RWPE2 (cell line): Measurements from ENCODE around the gene KIF6.

Source experiments
- ATAC-seq: fragments of 200-7000 bp; cut with Tn5 transposase; 3 replicates; pipeline ENCODE4 v1.9.1; 2021; ENCODE audit warnings: low read depth
- DNase-seq: peaks from one replicate; pipeline ENCODE4 v3.0.0-alpha.2; 2020; ENCODE audit warnings: low spot score
- H3K27ac ChIP-seq: fragments of 450-650 bp; 2 replicates; pipeline ENCODE4 v1.5.1; 2017; ENCODE audit warnings: mild to moderate bottlenecking; ENCODE audit not compliant: poor library complexity, severe bottlenecking
- H3K27me3 ChIP-seq: fragments of 250-450 bp; sonication (Bioruptor Pico); 2 replicates; pipeline ENCODE4 v1.5.1; 2021; ENCODE audit warnings: mild to moderate bottlenecking, moderate library complexity; ENCODE audit not compliant: insufficient read depth, poor library complexity, severe bottlenecking
- H3K36me3 ChIP-seq: fragments of 250-450 bp; sonication (Bioruptor Pico); 2 replicates; pipeline ENCODE4 v1.5.1; 2020; ENCODE audit warnings: low read depth, mild to moderate bottlenecking, moderate library complexity
- H3K4me1 ChIP-seq: fragments of 250-450 bp; sonication (Bioruptor Pico); 2 replicates; pipeline ENCODE4 v1.5.1; 2021; ENCODE audit warnings: mild to moderate bottlenecking, moderate library complexity; ENCODE audit not compliant: insufficient read depth, poor library complexity, severe bottlenecking
- H3K4me3 ChIP-seq: fragments of 250-450 bp; sonication (Bioruptor Pico); 2 replicates; pipeline ENCODE4 v1.5.1; 2021; ENCODE audit warnings: mild to moderate bottlenecking, moderate library complexity; ENCODE audit not compliant: severe bottlenecking
- H3K9me3 ChIP-seq: fragments of 250-450 bp; sonication (Bioruptor Pico); 2 replicates; pipeline ENCODE4 v1.5.1; 2021; ENCODE audit warnings: mild to moderate bottlenecking, moderate library complexity; ENCODE audit not compliant: severe bottlenecking
- CTCF ChIP-seq: fragments of 450-650 bp; IDR thresholded peaks from one replicate; pipeline ENCODE4 v1.5.1; 2017; ENCODE audit warnings: mild to moderate bottlenecking, moderate library complexity; ENCODE audit not compliant: poor library complexity, severe bottlenecking

Gene KIF6

GRCh38 chr6:39313526-39314272, 411.5 kb downstream of the KIF6 start:
- Histone ChIP-seq H3K27ac (no peak overlapping the region), H3K9me3 (no peaks in the 10 kb centered on the region), H3K4me1 (no peaks in the 10 kb centered on the region), H3K4me3 (no peak overlapping the region), H3K27me3 (peaks cover 34% of the 10 kb centered on the region), H3K36me3 (no peaks in the 10 kb centered on the region)
- no peak for DNase-seq
- no peak for TF ChIP-seq CTCF
- no peak for ATAC-seq

GRCh38 chr6:39312912-39313525, 412.2 kb downstream of the KIF6 start:
- no peak for ATAC-seq
- H3K4me3 ChIP-seq: no peak overlapping the region

DNA sequence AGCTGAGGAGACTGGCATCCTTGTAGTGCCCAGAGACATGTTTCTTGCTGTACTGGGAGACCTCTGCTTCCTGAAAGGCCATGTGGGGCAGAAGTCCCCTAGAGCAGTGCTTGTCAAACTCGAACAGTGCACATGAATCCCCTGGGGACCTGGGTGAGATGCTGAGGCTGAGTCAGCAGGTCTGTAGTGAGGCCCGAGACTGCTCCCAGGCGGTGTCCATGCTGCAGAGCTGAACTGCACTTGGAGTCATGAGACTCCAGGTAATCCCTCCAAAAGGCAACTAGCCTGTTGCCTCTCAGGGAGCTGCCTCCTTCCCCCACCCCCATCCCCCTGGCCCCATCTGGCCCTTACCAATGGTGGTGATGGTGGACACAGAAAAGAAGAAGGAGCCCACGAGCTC, 414.7 kb downstream of the KIF6 start:
- no peaks in the 10 kb centered on the region for H3K4me1 ChIP-seq
- peaks cover 34% of the 10 kb centered on the region for H3K27me3 ChIP-seq
- H3K27ac ChIP-seq: no peak overlapping the region
- no peak overlapping the region for H3K4me3 ChIP-seq
- ATAC-seq (no peak), DNase-seq (no peak)
- no peaks in the 10 kb centered on the region for H3K9me3 ChIP-seq
- no peaks in the 10 kb centered on the region for H3K36me3 ChIP-seq
- no peak for TF ChIP-seq CTCF

More at GRCh38 chr6:39312912-39313525, 412.2 kb downstream of the KIF6 start:
- DNase-seq: no peak
- H3K4me1 ChIP-seq: no peaks in the 10 kb centered on the region
- no peaks in the 10 kb centered on the region for H3K36me3 ChIP-seq
- no peak for TF ChIP-seq CTCF
- no peak overlapping the region for H3K27ac ChIP-seq
- peaks cover 34% of the 10 kb centered on the region for H3K27me3 ChIP-seq
- no peaks in the 10 kb centered on the region for H3K9me3 ChIP-seq

DNA sequence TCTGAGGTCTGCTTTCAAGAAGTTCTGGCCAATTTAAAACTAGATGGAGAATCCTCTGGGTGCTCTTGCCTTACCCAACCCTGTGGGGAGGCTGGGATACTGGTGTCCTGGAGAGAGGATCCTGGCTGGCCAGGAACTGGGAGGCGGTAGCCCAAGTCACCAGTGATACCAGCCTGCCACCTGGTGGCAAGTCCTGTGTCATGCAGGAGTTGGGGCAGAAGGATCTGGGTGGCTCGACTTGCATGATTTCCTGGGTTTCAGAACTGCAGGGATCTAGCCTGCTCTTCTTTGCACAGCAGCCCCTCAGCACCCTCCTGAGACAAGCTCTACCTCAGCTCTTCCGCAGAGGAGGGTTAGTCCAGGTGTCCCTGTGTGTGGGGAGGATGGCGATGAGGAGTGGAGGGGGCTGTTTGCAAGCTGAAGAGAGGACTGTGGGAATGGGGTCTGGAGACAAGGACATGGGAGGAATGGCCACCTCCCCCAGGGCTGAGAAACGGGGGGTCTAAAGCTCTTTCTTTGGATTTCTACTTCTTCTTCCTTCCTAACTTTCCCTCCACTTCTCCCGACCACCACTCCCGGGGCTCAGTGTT, 415.2 kb downstream of the KIF6 start:
- peak; percentile 85 for TF ChIP-seq CTCF
- ATAC-seq (peak; percentile 81), DNase-seq (no peak)
- Histone ChIP-seq H3K4me1 (no peaks in the 10 kb centered on the region), H3K36me3 (no peaks in the 10 kb centered on the region), H3K27ac (no peak overlapping the region), H3K4me3 (no peak overlapping the region), H3K27me3 (peaks cover 29% of the 10 kb centered on the region), H3K9me3 (no peaks in the 10 kb centered on the region)
